WERI-Rb-1 (cell line): ENCODE data around the gene MMD.
A peak's percentile ranks its signal among the peaks of the same experiment; 100 is the strongest.
"Not testable (repeated sequence)": the region's sequence is repeated elsewhere in the genome, so short reads cannot be mapped to it uniquely, and the experiment has no call there.

Experiments used
- DNase-seq: peaks from one replicate; pipeline ENCODE4 v3.0.0-alpha.2; 2020
- H3K27ac ChIP-seq: fragments of 250-450 bp; sonication (Bioruptor Pico); 2 replicates; pipeline ENCODE4 v1.5.1; 2020; ENCODE audit warnings: mild to moderate bottlenecking, moderate library complexity
- H3K27me3 ChIP-seq: fragments of 250-450 bp; sonication (Bioruptor Pico); 2 replicates; pipeline ENCODE4 v1.5.1; 2021; ENCODE audit warnings: mild to moderate bottlenecking, low read depth, moderate library complexity; ENCODE audit not compliant: insufficient read depth, severe bottlenecking
- H3K36me3 ChIP-seq: fragments of 250-450 bp; sonication (Bioruptor Pico); 2 replicates; pipeline ENCODE4 v1.5.1; 2020; ENCODE audit warnings: mild to moderate bottlenecking, moderate library complexity
- H3K4me3 ChIP-seq: 2 replicates; pipeline ENCODE4 v1.5.1; 2011; ENCODE audit warnings: low read depth, mild to moderate bottlenecking, control low read depth, low read length
- H3K9me3 ChIP-seq: fragments of 250-450 bp; sonication (Bioruptor Pico); 2 replicates; pipeline ENCODE4 v1.5.1; 2021; ENCODE audit warnings: mild to moderate bottlenecking, moderate library complexity; ENCODE audit not compliant: severe bottlenecking
- CTCF ChIP-seq: IDR thresholded peaks from 2 replicates; pipeline ENCODE4 v1.5.1; 2011; ENCODE audit warnings: low read depth, mild to moderate bottlenecking, control low read depth, inconsistent platforms, low read length

The MMD gene, protein sequence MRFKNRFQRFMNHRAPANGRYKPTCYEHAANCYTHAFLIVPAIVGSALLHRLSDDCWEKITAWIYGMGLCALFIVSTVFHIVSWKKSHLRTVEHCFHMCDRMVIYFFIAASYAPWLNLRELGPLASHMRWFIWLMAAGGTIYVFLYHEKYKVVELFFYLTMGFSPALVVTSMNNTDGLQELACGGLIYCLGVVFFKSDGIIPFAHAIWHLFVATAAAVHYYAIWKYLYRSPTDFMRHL

GRCh38 chr17:55421179-55421934 is at the start of gene MMD:
MMD (minus strand) TSS chr17:55421835; CDS start chr17:55421695, 140 bp downstream.
- DNase-seq = no peak
- Histone ChIP-seq H3K27me3 (no peaks in the 10 kb centered on the region), H3K36me3 (no peaks in the 10 kb centered on the region), H3K27ac (peak within 1 kb of the TSS; percentile 85), H3K9me3 (no peaks in the 10 kb centered on the region), H3K4me3 (peak within 1 kb of the TSS; percentile 95)
- TF ChIP-seq CTCF = no peak

GRCh38 chr17:55466671-55467070 is 45.0 kb upstream of the MMD start:
- DNase-seq = no peak
- Histone ChIP-seq H3K27me3 (no peaks in the 10 kb centered on the region), H3K9me3 (no peaks in the 10 kb centered on the region), H3K36me3 (no peaks in the 10 kb centered on the region), H3K4me3 (no peak overlapping the region), H3K27ac (no peak overlapping the region)
- no peak for TF ChIP-seq CTCF

DNA sequence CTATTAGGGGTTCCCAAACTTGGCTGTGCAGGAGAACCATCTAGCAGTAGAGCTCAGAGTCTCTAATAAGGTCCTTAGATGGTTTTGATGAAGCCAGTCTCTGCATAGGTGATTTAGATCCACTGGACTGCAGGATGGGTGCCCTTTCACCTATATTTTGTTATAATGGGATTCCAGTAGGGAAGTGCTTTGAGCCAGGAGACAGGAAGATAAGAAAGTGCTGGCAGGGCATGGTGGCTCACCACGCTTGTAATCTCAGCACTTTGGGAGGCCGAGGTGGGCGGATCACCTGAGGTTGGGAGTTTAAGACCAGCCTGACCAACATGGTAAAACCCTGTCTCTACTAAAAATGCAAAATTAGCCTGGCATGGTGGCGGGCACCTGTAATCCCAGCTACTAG is 44.1 kb upstream of the MMD start:
- H3K4me3 ChIP-seq, H3K36me3 ChIP-seq, H3K9me3 ChIP-seq, H3K27ac ChIP-seq, H3K27me3 ChIP-seq, DNase-seq: not testable (repeated sequence)

GRCh38 chr17:55463600-55463999 is 42.0 kb upstream of the MMD start:
- no peak for DNase-seq
- Histone ChIP-seq H3K9me3 (no peaks in the 10 kb centered on the region), H3K27ac (no peak overlapping the region), H3K4me3 (no peak overlapping the region), H3K36me3 (no peaks in the 10 kb centered on the region), H3K27me3 (no peaks in the 10 kb centered on the region)
- no peak for TF ChIP-seq CTCF

GRCh38 chr17:55462711-55463110 is 41.1 kb upstream of the MMD start:
- H3K27me3 ChIP-seq = no peaks in the 10 kb centered on the region
- H3K36me3 ChIP-seq = no peaks in the 10 kb centered on the region
- TF ChIP-seq CTCF = no peak
- no peak for DNase-seq
- no peak overlapping the region for H3K4me3 ChIP-seq
- H3K9me3 ChIP-seq = no peaks in the 10 kb centered on the region
- H3K27ac ChIP-seq = no peak overlapping the region

- Histone ChIP-seq H3K4me3 (no peak overlapping the region), H3K27ac (no peak overlapping the region), H3K36me3 (no peaks in the 10 kb centered on the region), H3K9me3 (no peaks in the 10 kb centered on the region), H3K27me3 (no peaks in the 10 kb centered on the region)
- no peak for TF ChIP-seq CTCF
- no peak for DNase-seq
Measured at GRCh38 chr17:55462234-55462633, 40.6 kb upstream of the MMD start.
